ENCODE results near the gene ANKRD33B.
"Not testable (repeated sequence)": the region's sequence is repeated elsewhere in the genome, so short reads cannot be mapped to it uniquely, and the experiment has no call there.

Gene ANKRD33B

DNA sequence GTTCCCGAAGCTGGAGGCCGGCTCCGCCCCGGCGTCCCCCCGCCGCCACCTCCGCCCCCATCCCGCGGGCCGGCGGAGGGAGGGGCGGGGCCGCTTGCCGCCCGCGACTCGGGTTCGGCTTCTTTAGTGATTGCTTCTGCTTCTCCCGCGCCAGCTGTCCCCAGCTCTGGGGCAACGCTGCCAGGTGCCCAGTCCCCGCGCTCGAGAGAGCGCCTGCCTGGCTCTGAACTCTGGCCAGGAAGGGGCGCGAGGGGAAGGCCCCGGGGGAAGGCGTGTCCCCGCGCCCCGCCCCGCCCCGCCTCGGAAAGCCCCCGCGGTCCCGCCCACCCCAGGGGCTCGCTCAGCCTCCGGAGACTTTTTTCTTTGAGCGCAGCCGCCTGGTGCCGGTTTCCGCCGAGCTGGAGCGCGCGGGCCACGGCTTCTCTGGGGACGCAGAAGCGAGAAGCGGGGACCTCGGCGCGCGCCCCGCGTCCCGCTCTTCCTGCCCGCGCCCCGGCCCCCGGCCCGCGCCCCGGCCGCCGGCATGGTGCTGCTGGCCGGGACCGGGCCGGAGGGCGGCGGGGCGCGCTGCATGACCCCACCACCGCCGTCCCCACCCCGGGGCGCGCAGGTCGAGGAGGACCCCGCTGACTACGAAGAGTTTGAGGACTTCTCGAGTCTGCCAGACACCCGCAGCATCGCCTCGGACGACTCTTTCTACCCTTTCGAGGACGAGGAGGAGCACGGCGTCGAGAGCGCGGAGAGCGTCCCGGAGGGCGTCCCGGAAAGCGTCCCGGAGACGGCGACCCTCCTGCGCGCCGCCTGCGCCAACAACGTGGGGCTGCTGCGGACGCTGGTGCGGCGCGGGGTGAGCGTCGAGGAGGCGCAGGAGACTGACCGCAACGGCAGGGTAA lies at the start of gene ANKRD33B:
ANKRD33B (plus strand) TSS at position 126 of the 893 bp plus-strand sequence; CDS start at position 524, 398 bp downstream.
- peak; percentile 84 for DNase-seq

DNA sequence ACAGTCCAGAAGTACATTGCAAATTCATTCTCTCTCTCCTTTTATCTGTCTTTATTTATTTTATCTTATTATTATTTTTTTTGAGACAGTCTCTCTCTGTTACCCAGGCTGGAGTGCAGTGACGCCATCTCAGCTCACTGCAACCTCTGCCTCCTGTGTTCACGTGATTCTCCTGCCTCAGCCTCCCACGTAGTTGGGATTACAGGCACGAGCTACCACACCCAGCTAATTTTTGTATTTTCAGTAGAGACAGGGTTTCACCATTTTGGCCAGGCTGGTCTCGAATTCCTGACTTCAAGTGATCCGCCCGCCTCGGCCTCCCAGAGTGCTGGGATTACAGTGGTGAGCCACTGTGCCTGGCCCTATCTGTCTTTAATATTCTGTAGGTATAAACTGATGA lies 49.3 kb upstream of the ANKRD33B start:
- DNase-seq, result not testable (repeated sequence)

DNA sequence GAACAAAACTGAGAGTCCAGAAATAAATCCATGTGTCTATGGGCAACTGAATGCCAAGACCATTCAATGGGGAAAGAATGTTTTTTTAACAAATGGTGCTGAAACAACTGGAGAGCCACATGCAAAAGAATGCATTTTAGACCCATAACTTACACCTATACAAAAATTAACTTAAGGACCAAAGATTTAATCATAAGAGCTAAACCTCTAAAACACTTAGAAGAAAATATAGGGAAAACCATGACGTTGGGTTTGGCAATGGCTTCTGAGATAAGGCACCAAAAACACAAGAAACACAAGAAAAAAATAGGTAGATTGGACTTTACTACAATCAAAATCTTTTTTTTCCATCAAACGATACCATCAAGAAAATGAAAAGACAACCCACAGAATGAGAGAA lies 48.4 kb upstream of the ANKRD33B start:
- DNase-seq, result no peak

DNA sequence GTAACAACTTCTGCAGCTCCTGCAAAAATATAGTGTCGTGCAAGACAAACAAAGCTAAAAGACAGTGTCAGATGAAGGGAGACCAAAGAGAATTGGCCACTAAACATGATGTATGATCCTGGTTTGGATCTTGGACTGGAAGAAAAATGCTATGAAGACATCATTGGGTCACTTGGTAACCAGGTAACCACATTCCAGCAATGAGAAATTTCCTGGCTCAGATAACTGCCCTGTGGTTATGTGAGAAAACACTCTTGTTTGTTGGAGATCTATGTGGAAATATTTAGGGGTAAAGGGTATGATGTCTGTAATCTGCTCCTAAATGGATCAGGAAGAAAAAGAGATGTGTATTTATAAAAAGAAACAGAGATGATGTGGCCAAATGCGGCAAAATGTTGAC lies 45.5 kb upstream of the ANKRD33B start:
- DNase-seq, result no peak

DNA sequence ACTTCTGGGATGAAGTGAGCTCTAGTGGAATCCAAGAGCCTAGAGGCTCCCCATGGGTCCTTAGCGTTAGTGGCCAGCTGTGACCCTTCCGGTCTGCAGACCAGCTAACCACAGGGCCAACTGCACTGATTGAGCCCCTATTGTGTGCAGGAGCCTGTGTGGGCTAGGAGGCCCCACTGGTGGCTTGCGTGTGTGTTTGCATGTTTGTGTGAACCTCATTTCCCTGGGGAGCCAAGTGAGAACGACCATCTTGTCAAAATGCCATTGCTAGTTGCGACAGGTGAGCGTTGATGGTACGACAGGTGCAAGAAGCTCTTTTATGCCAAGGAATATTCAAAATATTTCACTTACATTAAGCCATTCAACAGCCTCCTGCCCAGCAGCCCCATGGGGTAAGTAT lies 44.1 kb upstream of the ANKRD33B start:
- no peak for DNase-seq

DNA sequence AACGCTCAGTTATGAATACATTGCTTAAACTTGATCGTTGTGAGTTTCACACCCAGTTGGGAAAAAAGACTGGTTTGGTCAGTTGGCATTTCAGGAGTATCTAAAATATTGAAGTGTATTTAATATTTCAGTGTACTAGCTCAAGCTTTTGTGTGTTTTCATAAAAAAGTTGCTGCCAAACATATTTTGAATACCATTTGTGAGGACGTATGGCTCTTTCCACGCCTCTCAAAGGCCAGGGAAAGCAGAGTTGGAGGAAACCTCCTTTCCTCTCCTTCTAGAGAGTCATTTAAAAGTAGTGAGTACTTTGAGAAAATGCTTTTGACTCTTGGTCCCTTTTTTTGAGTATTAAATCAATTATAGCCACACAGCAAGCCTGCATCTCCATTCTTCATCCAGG lies 43.2 kb upstream of the ANKRD33B start:
- DNase-seq, result no peak

DNA sequence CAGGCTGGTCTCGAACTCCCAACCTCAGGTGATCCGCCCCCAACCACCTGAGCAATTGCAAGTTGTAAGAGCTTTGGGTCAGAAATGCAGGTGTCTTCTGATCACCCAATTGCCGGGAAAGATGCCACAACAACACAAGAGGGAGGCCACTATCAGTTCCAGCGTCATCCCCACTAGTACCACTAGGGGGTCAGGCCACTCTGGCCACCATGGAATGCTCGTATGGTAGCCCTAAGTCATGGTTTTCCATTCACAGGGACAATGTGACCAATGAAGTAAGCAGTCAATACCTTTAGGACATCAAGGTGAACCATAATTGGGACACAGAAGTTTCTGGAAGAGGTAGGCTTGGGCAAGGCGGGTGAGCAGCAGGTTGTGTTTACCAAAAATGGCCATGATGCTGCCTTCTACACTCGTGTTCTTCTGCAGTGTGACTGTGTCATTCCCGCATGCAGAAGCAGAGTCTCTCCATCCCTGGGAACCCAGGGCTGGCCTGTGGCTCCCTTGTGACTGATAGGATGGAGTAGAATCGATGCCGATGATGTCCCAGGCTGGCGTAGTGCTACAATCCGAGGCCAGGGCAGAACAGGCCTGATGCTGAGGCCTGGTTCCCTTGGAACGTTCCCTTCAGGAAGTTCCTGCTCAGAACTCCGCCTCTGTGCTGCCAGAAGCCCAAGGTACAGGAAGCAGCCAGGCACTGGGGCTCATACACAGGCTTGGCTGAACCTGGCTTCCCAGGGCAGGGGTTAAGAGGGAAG lies 42.2 kb upstream of the ANKRD33B start:
- no peak for DNase-seq

DNA sequence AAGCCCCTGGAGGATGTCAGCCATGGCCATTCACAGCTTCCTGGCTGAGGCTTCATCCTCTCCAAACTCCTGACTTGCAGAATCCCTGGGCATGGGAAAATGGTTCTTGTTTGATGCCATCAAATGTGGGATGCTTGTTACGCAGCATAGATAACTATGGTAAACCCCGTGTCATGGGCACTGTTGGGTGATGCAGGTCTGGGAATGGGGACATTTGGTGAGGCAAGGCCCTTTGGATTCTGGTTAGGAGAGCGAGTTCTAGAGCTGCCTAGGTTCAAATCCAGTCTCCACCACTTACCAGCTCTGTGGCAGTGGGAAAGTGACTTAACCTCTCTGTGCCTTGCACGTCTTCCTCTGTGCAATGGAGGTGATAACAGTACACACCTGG lies 41.7 kb upstream of the ANKRD33B start:
- DNase-seq, result no peak

DNA sequence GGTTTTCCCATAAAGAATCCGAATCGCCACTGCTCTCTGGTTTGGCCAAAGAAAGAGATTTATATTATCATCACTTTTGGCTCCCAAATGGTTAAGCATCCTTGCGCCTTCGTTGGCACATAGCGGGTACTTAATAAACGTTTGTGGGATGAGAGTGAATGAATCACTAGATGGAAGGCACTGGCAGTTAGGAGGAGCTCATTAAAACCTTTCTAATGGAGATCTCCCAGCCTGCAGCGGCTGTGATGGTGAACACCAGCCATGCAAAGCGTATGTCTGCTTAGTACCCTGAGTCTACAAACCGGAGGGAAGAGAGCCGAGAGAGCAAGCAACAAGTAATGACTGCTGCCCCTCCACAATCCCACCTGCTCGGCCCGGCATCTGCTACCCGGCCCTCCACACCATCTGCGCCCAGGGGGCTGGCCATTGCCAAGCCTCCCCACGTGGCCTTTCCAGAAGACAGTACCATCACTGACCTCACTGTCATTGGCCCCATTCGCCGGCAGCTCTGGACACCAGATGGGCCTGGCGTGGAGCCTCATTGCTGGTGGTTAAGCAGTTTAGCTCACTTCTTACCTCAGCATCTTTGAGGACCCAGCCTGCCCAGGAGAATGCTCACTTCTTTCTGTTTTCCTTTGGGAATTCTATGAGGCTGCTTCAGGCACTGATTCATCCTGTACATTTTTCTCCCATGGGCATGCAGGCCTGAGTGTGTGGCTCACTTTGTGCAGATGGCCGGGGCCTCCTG lies 39.3 kb upstream of the ANKRD33B start:
- no peak for DNase-seq

DNA sequence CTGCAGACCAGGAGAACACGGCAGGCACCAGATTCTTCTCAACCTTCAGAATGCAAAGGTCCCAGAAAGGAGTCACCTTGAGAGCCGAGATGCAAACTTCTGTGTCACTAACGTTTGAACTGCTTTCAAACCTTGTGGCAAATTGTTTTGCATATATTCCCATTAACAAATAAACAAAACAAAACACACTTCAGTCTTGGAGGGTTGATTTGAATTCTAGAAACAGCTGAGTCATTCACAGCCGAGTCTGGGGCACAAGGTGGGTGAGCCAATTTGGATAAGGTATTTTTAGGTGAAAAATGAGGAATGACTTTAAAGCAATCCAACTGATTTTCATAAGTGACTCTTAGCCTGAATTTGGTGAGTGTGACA lies 38.8 kb upstream of the ANKRD33B start:
- DNase-seq, result no peak

DNA sequence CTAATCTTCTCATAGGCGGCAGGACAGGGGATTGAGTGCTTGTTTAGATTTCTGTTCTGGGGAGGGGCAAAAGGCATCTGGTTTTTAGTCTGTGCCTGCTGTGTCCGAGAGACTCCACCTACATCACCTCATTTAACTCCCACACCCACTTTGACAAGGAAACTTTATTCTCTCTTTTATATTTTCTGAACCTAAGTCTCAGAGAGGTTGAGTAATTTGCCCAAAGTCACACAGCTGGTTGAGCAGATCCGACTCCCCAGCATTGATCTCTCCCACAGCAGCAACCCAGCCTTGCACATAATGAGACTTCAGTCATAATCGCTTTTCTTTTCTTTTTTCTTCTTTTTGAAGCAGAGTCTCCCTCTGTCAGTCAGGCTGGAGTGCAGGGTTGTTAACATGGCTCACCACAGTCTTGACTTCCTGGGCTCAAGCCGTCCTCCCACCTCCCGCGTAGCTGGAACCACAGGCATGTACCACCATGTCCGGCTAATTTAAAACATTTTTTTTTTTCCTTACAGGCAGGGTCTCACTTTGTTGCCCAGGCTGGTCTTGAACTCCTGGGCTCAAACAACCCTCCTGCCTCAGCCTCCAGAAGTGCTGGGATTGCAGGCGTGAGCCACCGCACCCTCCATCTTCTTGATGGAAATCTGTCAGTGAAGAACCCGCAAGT lies 36.5 kb upstream of the ANKRD33B start:
- DNase-seq, result no peak

DNA sequence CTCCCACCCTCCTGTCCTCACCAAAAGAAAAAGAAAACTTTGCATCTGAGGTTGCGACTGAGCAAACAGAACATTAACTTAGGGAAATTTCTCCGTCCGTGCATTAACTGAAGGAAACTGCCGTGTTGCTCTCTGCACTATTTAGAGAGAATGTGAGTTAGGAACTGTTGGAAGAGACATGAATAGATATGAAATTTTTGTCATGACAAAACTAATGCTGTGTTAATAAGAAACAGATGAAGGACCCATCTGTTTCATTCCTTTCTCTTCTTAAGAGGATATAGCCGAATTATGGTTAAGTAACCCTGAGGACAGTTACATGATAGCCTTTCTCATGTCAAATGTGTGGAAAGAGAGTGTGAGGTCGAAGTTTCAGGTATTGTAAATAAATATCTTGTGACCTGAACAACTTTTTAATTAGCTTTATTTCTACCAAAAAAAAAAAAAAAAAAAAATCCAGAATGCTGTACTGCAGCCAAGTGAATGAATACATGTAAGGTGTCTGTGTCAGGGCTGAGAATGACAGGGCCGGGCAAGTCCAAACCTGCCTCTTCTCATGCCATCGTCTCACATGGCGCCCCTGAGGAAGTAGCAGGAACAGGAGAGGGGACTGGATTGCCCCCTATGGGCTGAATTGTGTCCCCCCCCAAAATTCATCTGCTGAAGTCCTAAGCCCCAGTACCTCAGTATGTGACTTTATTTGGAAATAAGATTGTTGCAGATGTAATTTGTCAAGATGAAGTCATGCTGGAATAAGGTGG lies 35.6 kb upstream of the ANKRD33B start:
- DNase-seq, result no peak

DNA sequence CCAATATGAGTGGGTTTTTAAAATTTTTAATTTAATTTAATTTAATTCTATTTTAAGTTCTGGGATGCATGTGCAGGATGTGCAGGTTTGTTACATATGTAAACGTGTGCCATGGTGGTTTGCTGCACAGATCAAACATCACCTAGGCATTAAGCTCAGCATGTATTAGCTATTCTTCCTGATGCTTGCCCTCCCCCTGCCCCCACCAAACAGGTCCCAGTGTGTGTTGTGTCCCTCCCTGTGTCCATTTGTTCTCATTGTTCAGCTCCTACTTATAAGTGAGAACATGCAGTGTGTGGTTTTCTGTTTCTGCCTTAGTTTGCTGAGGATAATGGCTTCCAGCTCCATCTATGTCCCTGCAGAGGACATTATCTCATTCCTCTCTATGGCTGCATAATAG lies 35.0 kb upstream of the ANKRD33B start:
- DNase-seq, result no peak

DNA sequence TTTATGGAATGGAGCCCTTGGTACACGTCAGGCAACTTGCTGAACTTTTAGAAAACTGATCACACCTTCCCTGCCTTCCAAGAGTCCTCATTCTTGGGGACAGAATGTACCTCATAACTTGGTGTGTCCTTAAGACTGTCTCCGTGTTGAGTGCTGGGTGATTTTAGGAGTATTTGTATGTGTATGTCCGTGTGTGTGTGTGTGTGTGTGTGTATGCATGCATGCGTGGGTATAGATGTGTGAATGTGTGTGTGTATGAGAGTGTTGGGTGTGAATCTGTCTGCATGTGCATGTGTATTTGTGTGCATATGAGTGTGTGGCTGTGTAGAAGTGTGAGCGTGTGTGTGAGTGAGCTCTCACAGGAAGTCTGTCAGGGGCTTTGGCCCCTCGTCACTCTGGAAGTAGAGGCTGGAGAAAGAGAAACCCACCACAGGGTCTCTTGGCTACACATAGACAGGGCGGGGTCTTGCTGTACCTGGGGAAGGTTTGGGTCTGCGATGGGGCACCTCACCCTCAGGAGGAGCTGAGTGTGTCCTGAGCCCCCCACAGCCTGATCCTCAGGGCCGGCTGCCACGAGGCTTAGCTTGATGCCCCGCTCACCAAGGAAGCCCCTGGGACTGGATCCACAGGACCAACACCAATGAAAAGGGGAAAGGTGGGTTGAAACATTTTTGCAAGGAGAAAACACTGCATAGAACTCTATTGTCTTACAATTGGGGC lies 33.1 kb upstream of the ANKRD33B start:
- DNase-seq, result no peak

DNA sequence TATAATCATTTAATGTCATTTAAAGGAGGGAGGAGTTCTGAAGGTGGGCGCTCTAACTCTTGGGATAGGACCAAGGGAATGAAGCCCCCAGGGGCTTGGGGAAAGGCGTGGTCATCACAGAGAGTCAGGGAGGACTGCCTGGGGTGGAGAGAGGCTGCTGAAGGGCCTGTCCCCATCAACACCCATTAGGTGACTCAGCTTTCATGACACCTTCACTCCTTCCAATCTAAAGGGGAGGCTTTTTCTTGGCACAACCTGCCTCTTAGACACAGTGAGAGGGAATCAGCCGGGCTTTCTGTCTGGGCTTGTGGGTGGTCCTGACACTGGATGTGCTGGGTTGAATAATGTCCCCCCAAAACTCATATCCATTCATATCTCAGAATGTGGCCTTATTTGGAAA lies 31.4 kb upstream of the ANKRD33B start:
- no peak for DNase-seq

DNA sequence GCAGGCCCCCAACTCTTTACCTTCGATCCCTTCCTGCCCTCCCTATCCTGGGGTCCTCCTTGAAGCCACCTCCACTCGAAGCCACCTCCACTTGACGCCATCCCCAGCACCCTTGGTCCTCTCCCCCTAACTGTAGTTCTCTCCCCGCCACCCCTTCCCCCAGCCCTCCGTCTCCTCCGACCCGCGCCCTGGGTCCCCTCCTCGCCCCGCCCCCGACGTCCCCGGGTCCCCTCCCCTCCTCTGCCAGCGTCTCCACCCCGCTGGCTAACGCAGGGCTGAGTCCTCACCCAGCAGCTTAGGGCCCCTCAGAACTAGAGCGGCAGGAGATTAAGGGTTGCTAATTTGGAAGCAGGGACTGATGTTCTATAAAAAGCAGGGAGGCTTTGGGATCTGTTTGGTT lies 30.6 kb upstream of the ANKRD33B start:
- peak; percentile 16 for DNase-seq

DNA sequence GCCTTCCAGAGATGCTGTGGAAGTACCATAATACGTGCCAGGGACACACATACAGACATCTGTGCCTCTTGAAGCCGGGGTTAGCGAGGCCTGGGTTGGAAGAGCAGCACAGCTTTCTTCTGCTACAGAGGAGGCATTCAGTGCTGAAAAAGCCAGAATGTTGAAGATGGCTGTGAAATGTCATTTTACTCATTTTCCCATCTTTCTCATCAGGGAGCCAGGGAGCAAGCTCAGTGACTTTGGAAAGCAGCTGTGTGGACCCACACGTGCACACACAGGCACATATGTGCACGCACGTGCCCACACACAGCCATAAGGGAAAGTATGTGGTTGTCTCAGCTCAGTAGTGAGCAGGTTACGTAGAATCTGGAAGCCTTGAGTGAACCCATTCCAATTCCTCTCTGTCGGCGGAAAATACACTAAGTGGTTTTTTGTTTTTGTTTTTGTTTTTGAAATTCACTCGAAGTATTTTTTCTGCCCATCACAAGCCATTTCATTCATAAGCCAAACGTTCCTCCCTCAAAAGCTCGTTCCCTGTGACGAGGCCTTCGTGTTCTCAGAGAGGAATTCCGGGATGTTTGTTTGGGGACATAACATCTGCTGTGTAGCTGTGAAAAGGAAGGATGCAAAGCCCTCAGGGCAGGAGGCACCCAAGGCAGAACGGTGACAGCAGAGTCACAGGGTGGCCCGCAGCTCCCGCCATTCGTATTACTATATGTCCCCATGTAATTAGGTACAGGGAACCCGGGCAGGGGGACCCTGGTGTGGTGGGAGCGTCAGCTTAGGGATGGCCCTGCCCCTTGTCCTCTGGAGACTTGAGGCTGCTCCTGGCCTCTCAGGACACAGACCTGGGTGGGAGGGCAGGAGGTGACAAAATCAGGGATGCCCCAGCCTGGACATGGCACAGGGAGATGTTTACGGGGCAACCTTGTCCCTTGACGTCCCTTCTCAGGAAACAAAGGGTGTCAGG lies 29.0 kb upstream of the ANKRD33B start:
- DNase-seq, result no peak

DNA sequence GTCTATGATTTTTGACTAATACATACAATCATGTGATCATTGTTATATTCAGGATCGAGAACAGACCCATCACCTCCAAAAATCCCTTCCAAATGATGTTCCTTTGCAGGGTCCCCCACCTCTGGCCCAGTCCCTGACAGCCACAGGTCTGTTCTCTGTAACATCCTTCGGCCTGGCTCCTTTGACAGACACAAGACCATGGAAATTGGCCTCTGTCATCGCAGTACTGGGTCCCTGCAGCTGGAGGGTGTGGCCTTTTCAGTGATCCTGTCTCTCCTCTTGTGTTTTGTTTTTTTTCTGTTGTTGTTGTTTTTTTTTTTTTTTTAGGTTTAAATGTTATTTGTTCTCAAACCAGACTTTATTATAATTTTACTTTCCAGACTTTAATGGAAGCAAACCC lies 27.4 kb upstream of the ANKRD33B start:
- no peak for DNase-seq

DNA sequence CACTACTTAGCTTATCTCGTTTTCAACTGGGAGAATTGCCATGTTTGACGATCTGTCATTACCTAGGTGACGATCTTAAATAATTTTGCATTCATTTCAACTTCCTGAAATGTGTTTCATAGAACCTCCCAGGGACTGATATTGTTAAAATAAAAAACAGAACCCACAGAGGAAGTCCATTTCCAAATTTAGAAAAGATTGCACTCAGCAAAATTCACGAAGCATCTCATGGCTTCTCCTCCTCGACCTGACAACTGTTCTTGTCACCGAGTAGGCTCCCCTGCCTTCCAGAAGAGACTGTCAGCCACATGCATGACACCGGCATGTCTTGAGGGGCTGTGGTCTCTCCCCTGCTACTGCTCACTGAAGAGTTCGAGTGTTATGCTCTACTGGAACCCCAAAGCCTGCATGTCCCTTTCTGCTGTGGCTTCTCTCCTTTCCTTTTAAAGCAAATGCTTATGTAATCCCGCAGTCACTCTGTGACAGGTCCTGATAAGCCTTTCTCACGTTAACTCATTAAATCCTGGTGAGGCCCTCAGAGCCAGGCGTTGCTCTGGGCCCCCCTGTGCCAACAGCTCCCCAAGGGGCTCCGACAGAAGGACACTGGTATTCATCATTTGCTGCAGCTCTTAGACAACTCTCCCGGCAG lies 26.8 kb upstream of the ANKRD33B start:
- DNase-seq, result peak; percentile 1

DNA sequence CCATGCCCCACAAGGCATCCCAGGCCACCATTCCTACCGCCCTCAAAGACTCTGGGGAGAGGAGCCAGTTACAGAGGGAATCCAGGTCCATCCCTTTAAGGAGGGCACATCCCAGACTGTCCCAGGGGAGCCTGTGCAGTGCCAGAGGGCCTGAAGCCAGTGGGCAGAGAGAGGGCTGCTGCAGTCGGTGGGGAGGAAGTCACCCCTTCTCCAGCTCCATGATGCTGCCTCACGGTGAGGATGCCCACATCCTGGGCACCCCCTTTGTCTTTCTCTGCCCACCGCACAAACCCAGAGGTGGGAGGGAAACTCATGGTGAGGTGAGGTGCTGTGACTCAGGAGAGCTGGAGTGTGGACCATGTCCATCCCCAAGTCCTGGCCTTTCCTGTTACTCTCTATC lies 26.2 kb upstream of the ANKRD33B start:
- no peak for DNase-seq

Data from CD4-positive, alpha-beta T cell treated with Interleukin-10 for 1 hour (primary cell).